BLaER1 (cell line): ENCODE data around the gene CLDN11.

Experiments used
- H3K27ac ChIP-seq: shearing (Covaris generic); formaldehyde crosslinking; 2 replicates; pipeline ENCODE4 v1.8.1; 2022
- H3K27me3 ChIP-seq: shearing (Covaris generic); formaldehyde crosslinking; 2 replicates; pipeline ENCODE4 v1.8.1; 2022
- H3K36me3 ChIP-seq: shearing (Covaris generic); formaldehyde crosslinking; 2 replicates; pipeline ENCODE4 v1.8.1; 2022
- H3K4me1 ChIP-seq: shearing (Covaris generic); formaldehyde crosslinking; 2 replicates; pipeline ENCODE4 v1.8.1; 2022
- H3K4me2 ChIP-seq: shearing (Covaris generic); formaldehyde crosslinking; 2 replicates; pipeline ENCODE4 v1.8.1; 2022
- H3K4me3 ChIP-seq: shearing (Covaris generic); formaldehyde crosslinking; 2 replicates; pipeline ENCODE4 v1.8.1; 2022
- H3K9ac ChIP-seq: shearing (Covaris generic); formaldehyde crosslinking; 2 replicates; pipeline ENCODE4 v1.8.1; 2022
- H3K9me3 ChIP-seq: shearing (Covaris generic); formaldehyde crosslinking; 2 replicates; pipeline ENCODE4 v1.8.1; 2022
- H4K20me1 ChIP-seq: shearing (Covaris generic); formaldehyde crosslinking; 2 replicates; pipeline ENCODE4 v1.8.1; 2022
- Cebpa-rat ChIP-seq: shearing (Covaris generic); IDR thresholded peaks from 2 replicates; pipeline ENCODE4 v1.8.1; 2022

CLDN11 gene

GRCh38 chr3:170424879-170425278, 6.2 kb downstream of the CLDN11 start:
- Histone ChIP-seq H3K9me3 (peaks cover 4% of the 10 kb centered on the region), H3K36me3 (no peaks in the 10 kb centered on the region), H3K27me3 (peaks cover 10% of the 10 kb centered on the region), H3K4me1 (peaks cover 18% of the 10 kb centered on the region), H3K4me3 (no peak overlapping the region), H4K20me1 (0 out of 2 replicates have a peak, but pooled peaks cover under 1% of the 10 kb centered on the region), H3K27ac (no peak overlapping the region), H3K4me2 (no peak overlapping the region), H3K9ac (no peak overlapping the region)
- no peak for TF ChIP-seq Cebpa-rat

DNA sequence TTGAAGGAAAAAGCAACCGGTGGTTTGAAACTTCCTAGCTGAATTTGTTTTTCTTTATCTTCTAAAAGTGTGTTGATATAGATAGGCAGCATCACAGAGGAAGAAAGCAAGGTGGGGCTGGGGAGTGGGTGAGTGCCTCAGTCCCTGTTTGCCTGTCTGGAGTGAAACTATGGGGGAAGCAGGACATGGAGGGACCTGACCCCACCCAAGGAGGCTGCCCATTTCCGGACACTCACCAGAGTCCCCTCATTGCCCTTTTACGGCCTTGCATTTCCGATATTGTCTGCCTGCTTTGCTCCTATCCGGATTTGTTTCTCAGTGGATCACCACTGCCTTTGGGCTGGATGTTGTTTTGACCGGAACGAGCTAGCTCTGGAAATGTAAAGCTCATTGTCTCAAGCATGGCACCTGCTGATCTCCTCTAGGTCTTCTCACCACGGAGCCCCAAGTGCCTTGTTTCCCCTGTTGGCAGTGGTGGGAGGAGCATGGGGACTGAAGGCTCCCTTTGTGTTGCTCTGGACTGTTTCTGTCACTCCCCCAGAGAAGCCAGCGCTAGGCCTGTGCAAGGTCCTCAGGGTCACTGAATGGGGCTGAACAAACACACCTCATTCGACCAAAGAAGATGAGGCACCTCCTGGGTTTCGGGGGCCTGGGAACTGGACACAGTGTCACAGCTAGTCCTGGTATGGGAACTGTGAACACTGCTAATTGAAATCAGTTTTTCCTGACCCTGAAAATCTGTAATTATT, 7.0 kb downstream of the CLDN11 start:
- Histone ChIP-seq H3K27ac (no peak overlapping the region), H3K9me3 (no peaks in the 10 kb centered on the region), H3K4me1 (peaks cover 17% of the 10 kb centered on the region), H3K36me3 (no peaks in the 10 kb centered on the region), H3K4me2 (no peak overlapping the region), H3K9ac (no peak overlapping the region), H4K20me1 (no peaks in the 10 kb centered on the region), H3K27me3 (peaks cover 2% of the 10 kb centered on the region), H3K4me3 (no peak overlapping the region)
- no peak for TF ChIP-seq Cebpa-rat

DNA sequence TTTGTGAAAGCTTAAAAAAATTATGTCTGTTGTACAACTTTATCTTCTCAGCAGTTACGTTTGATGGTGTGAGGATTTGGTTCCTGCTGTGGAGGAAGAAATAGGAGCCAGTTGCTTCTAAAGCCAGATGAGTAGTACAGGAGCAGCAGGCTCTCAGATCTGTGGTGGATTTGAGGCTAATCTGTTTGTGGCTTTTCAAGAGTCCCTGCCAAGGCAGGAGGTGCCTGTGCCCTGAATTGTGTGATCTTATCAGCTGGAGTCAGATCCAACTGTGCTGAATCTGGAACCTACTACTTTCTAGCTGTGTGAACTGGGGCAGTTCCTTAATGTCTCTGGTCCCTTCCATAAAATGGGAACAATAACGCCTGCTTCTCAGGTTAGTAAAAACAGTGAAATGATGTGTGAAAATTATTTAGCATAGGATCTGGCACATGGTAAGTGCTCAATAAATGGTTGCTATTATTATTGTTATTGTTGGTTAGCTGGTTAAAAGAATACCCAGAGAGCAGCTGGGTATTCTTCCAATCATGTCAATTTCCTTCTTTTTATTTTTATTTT, 7.7 kb downstream of the CLDN11 start:
- Histone ChIP-seq H3K4me1 (peaks cover 17% of the 10 kb centered on the region), H3K4me2 (no peak overlapping the region), H3K4me3 (no peak overlapping the region), H4K20me1 (no peaks in the 10 kb centered on the region), H3K36me3 (no peaks in the 10 kb centered on the region), H3K27ac (no peak overlapping the region), H3K27me3 (no peaks in the 10 kb centered on the region; the same call in 1 of the 2 replicates), H3K9me3 (no peaks in the 10 kb centered on the region), H3K9ac (no peak overlapping the region)
- no peak for TF ChIP-seq Cebpa-rat

DNA sequence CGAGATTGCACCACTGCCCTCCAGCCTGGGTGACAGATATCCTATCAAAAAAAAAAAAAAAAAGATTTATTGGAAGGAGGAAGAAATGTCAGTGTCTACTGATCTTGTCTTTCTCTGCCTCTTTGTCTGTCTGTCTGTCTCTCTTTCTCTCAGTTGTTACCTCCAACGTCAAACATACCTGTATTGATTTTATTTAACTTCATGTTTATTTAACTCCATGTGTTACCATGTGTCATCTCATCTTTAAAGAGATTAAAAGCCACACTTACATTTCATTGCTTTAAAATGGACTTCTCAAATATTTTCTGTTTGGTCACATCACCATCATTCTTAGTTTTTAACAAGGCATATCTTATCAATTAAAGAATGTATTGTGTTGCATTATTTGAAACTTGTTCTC, 9.4 kb downstream of the CLDN11 start:
- Histone ChIP-seq H3K4me3 (no peak overlapping the region), H3K27ac (no peak overlapping the region), H3K9me3 (no peaks in the 10 kb centered on the region), H3K4me1 (peaks cover 17% of the 10 kb centered on the region), H4K20me1 (no peaks in the 10 kb centered on the region), H3K36me3 (no peaks in the 10 kb centered on the region), H3K4me2 (peak overlapping the region; percentile 18), H3K27me3 (no peaks in the 10 kb centered on the region), H3K9ac (no peak overlapping the region)
- no peak for TF ChIP-seq Cebpa-rat

DNA sequence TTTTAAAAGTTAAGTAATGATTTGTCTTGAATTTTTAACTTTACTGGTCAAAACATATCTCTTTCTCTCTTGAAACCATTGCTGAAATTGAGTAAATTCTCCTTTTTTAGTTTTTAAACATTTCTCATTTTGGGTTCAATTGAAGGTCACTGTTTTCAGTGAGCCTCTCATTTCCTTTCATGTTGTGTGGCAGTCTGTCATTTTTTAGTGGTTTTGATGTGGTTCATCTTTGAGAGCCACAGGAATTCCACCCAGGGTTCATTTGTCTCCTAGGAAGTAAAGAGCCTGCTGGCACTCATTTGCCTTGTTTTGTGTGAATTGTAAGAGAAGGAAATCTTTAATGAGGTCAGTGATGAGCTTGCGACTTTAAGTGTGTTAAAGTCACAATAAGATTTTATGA, 10.4 kb downstream of the CLDN11 start:
- Histone ChIP-seq H3K9me3 (no peaks in the 10 kb centered on the region), H3K36me3 (no peaks in the 10 kb centered on the region), H3K4me2 (peak overlapping the region; percentile 44), H3K4me1 (peaks cover 17% of the 10 kb centered on the region), H3K27me3 (no peaks in the 10 kb centered on the region), H3K9ac (no peak overlapping the region), H4K20me1 (no peaks in the 10 kb centered on the region), H3K4me3 (no peak overlapping the region), H3K27ac (no peak overlapping the region)
- TF ChIP-seq Cebpa-rat = no peak

- H3K4me1 ChIP-seq = peaks cover 17% of the 10 kb centered on the region
- no peaks in the 10 kb centered on the region for H4K20me1 ChIP-seq
- no peak for TF ChIP-seq Cebpa-rat
- H3K27ac ChIP-seq = no peak overlapping the region
- no peak overlapping the region for H3K4me3 ChIP-seq
- H3K4me2 ChIP-seq = no peak overlapping the region
- H3K9ac ChIP-seq = no peak overlapping the region
- H3K36me3 ChIP-seq = no peaks in the 10 kb centered on the region
- no peaks in the 10 kb centered on the region for H3K9me3 ChIP-seq
- no peaks in the 10 kb centered on the region for H3K27me3 ChIP-seq
Observed at GRCh38 chr3:170431054-170431453, 12.4 kb downstream of the CLDN11 start.

GRCh38 chr3:170432416-170432815, 13.7 kb downstream of the CLDN11 start:
- no peak overlapping the region for H3K4me3 ChIP-seq
- no peak overlapping the region for H3K27ac ChIP-seq
- no peaks in the 10 kb centered on the region for H4K20me1 ChIP-seq
- no peaks in the 10 kb centered on the region for H3K9me3 ChIP-seq
- H3K4me2 ChIP-seq = no peak overlapping the region
- TF ChIP-seq Cebpa-rat = no peak
- peaks cover 17% of the 10 kb centered on the region for H3K4me1 ChIP-seq
- H3K36me3 ChIP-seq = no peaks in the 10 kb centered on the region
- no peak overlapping the region for H3K9ac ChIP-seq
- H3K27me3 ChIP-seq = no peaks in the 10 kb centered on the region

- Histone ChIP-seq H3K4me2 (no peak overlapping the region), H3K27ac (no peak overlapping the region), H3K36me3 (no peaks in the 10 kb centered on the region), H4K20me1 (no peaks in the 10 kb centered on the region), H3K9ac (no peak overlapping the region), H3K9me3 (no peaks in the 10 kb centered on the region), H3K4me3 (no peak overlapping the region), H3K4me1 (no peaks in the 10 kb centered on the region), H3K27me3 (no peaks in the 10 kb centered on the region)
- TF ChIP-seq Cebpa-rat = no peak
Observed at GRCh38 chr3:170436697-170437096, 18.0 kb downstream of the CLDN11 start.

DNA sequence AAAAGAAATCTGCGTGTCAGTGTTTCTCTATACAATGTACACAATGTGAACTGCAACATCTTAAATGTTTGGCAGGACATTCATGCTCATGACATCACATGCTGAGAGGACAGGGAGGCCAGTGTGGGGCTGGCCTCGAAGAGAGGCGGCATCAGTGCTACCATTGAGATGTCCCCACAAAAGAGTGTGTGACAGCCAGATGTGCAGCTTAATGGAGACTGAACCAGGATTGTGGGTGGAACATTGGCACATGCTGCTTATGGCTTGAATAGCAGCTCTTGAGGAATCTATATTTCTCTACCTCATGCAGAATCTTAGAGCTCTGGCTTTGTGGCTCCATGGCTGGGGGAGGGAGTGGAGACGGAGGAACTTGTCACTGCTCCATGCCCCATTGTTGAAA, 18.5 kb downstream of the CLDN11 start:
- H3K9ac ChIP-seq = no peak overlapping the region
- H3K4me3 ChIP-seq = no peak overlapping the region
- H3K4me2 ChIP-seq = no peak overlapping the region
- H3K27me3 ChIP-seq = no peaks in the 10 kb centered on the region
- H3K9me3 ChIP-seq = no peaks in the 10 kb centered on the region
- no peak overlapping the region for H3K27ac ChIP-seq
- no peaks in the 10 kb centered on the region for H3K36me3 ChIP-seq
- TF ChIP-seq Cebpa-rat = no peak
- H4K20me1 ChIP-seq = no peaks in the 10 kb centered on the region
- no peaks in the 10 kb centered on the region for H3K4me1 ChIP-seq

DNA sequence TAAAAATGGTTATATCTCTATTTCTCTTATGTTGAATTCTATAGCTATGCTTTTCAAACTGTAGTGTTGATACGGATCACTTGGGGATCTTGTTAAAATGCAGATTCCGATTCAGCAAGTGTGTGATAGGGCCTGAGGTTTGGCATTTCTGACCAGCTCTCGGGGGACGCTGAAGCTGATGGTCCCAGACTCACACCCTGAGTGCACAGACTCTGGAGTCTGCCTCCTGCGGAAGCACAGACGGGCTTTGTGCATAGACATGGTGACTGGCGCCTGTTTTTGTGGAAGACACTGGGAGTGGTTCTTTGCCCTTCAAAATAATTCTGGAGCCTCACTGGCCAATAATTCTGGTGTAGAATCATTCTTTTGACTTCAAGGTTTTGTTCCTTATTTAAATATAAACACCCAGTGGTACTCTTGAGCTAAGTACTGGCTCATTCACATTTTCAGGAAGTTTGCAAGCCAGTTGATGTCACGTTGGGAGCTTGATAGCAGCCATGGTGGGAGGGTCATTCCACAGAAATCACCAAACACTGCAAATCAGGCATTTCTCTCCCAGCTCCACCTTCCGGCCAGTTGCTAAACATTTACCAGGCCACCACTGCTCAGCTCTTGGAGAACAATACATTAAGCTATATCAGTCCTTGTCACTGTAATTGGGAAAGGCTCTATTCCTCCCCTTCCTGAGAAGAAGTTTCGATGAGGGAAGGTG, 19.2 kb downstream of the CLDN11 start:
- TF ChIP-seq Cebpa-rat = no peak
- no peak overlapping the region for H3K9ac ChIP-seq
- no peaks in the 10 kb centered on the region for H4K20me1 ChIP-seq
- H3K9me3 ChIP-seq = no peaks in the 10 kb centered on the region
- no peaks in the 10 kb centered on the region for H3K36me3 ChIP-seq
- no peaks in the 10 kb centered on the region for H3K27me3 ChIP-seq
- H3K4me1 ChIP-seq = no peaks in the 10 kb centered on the region
- H3K27ac ChIP-seq = no peak overlapping the region
- no peak overlapping the region for H3K4me3 ChIP-seq
- no peak overlapping the region for H3K4me2 ChIP-seq
